A549 (cell line): ENCODE results near the gene PDGFB. TPM values are rescaled to one million over a fixed set of nuclear protein-coding genes. Genes with fewer than 3 reads are reported as not detected.

ENCODE experiments used
- ATAC-seq, 2 experiments: fragments of 200-7000 bp in 1 of 2; fragments of >200 bp in 1 of 2; cut with Nextera tagmentation in 1 of 2; cut with Tn5 transposase in 1 of 2; 3 replicates each; pipeline versions ENCODE4 v1.8.0 to v1.9.1; 2018 to 2020; ENCODE audit warnings: mild to moderate bottlenecking in 1 of 2, moderate library complexity in 1 of 2
- CTCF ChIA-PET: fragments of 300-600 bp; sonication (Branson Sonifier 250); formaldehyde crosslinking; extraction: SDS; loops from one replicate; lab custom pipeline; 2021; ENCODE audit warnings: antibody characterized with exemption, inconsistent platforms; lab: Yijun Ruan, JAX
- POLR2A ChIA-PET: fragments of 350-600 bp; formaldehyde crosslinking; extraction: SDS; loops from one replicate; lab custom pipeline; 2021; ENCODE audit warnings: antibody characterized with exemption, inconsistent platforms; lab: Yijun Ruan, JAX
- DNase-seq, 2 experiments: peaks; one replicate each; pipeline versions ENCODE4 v3.0.0 to v3.0.0-alpha.2; 2011 to 2016; ENCODE audit warnings: low read depth in 1 of 2, low spot score in 1 of 2
- FAIRE-seq: peaks from 2 replicates; lab custom pipeline; 2011; peaks lifted over from hg19 to GRCh38; lab: Jason Lieb, UNC
- H3K27ac ChIP-seq, 2 experiments: fragments of >200 bp; sonication (Bioruptor Twin); formaldehyde crosslinking; 3 replicates each; pipeline ENCODE4 v1.5.1; 2016 to 2017
- H3K4me1 ChIP-seq: fragments of >200 bp; sonication (Bioruptor Twin); formaldehyde crosslinking; 3 replicates; pipeline ENCODE4 v1.6.1; 2016
- H3K4me2 ChIP-seq: fragments of >200 bp; sonication (Bioruptor Twin); formaldehyde crosslinking; 3 replicates; pipeline ENCODE4 v1.6.1; 2016
- H3K4me3 ChIP-seq: fragments of >200 bp; sonication (Bioruptor Twin); formaldehyde crosslinking; 3 replicates; pipeline ENCODE4 v1.5.1; 2016
- H3K9me3 ChIP-seq: fragments of >200 bp; sonication (Bioruptor Twin); formaldehyde crosslinking; 3 replicates; pipeline ENCODE4 v1.6.1; 2016
- BHLHE40 ChIP-seq: IDR thresholded peaks from 2 replicates; pipeline ENCODE4 v1.6.1; 2012; ENCODE audit warnings: low read depth, low read length, inconsistent platforms
- CBX2 ChIP-seq: fragments of 200-600 bp; sonication (generic); IDR thresholded peaks from 2 replicates; pipeline ENCODE4 v1.6.1; 2016; ENCODE audit warnings: low read depth, mild to moderate bottlenecking, borderline replicate concordance
- CEBPB ChIP-seq, 2 experiments: fragments of >200 bp in 1 of 2; sonication (Bioruptor Twin) in 1 of 2; formaldehyde crosslinking in 1 of 2; IDR thresholded peaks; 2 replicates each; pipeline ENCODE4 v1.6.1; 2012 to 2016
- CHD2 ChIP-seq: fragments of 150-350 bp; IDR thresholded peaks from 2 replicates; pipeline ENCODE4 v1.6.1; 2014; ENCODE audit warnings: low read length; ENCODE audit not compliant: partially characterized antibody
- EHF ChIP-seq: fragments of 250-450 bp; sonication (Bioruptor Pico); IDR thresholded peaks from 2 replicates; pipeline ENCODE4 v1.5.0; 2020; ENCODE audit warnings: mild to moderate bottlenecking
- EHMT2 ChIP-seq: fragments of 200-600 bp; sonication (generic); IDR thresholded peaks from 2 replicates; pipeline ENCODE4 v1.6.1; 2016; ENCODE audit warnings: antibody characterized with exemption, low read depth, mild to moderate bottlenecking, moderate library complexity
- ESRRA ChIP-seq: fragments of 150-350 bp; IDR thresholded peaks from 2 replicates; pipeline ENCODE4 v1.6.1; 2014; ENCODE audit warnings: mild to moderate bottlenecking, low read length, borderline replicate concordance
- FOSB ChIP-seq: fragments of 250-450 bp; sonication (Bioruptor Pico); IDR thresholded peaks from 2 replicates; pipeline ENCODE4 v1.5.0; 2020; ENCODE audit warnings: mild to moderate bottlenecking, moderate library complexity
- FOSL2 ChIP-seq, 2 experiments: fragments of 450-650 bp in 1 of 2; fragments of >200 bp in 1 of 2; sonication (Bioruptor Twin) in 1 of 2; formaldehyde crosslinking; IDR thresholded peaks; 2 replicates each; pipeline versions ENCODE4 v1.5.0 to v1.6.1; 2016 to 2020; ENCODE audit warnings: mild to moderate bottlenecking in 1 of 2, moderate library complexity in 1 of 2
- HEYL ChIP-seq: fragments of 250-450 bp; sonication (Bioruptor Pico); IDR thresholded peaks from 2 replicates; pipeline ENCODE4 v1.8.0; 2021; ENCODE audit warnings: mild to moderate bottlenecking, moderate library complexity
- HOXB13 ChIP-seq: fragments of 250-450 bp; sonication (Bioruptor Pico); IDR thresholded peaks from 2 replicates; pipeline ENCODE4 v1.5.0; 2020; ENCODE audit warnings: low read depth, mild to moderate bottlenecking, moderate library complexity
- KDM5A ChIP-seq: fragments of 200-600 bp; sonication (generic); IDR thresholded peaks from 2 replicates; pipeline ENCODE4 v1.6.1; 2016; ENCODE audit warnings: antibody characterized with exemption, mild to moderate bottlenecking
- MYC ChIP-seq: IDR thresholded peaks from 2 replicates; pipeline ENCODE4 v1.6.1; 2012; ENCODE audit warnings: mild to moderate bottlenecking, inconsistent platforms, low read length, improper control_type of control experiment, borderline replicate concordance
- NPAS2 ChIP-seq: fragments of 250-450 bp; sonication (Bioruptor Pico); IDR thresholded peaks from 2 replicates; pipeline ENCODE4 v1.8.0; 2022; ENCODE audit warnings: mild to moderate bottlenecking, moderate library complexity, borderline replicate concordance
- NR3C1 ChIP-seq: fragments of >200 bp; sonication (Bioruptor Twin); formaldehyde crosslinking; IDR thresholded peaks from 3 replicates; pipeline ENCODE4 v1.6.1; 2017
- RAD21 ChIP-seq, 2 experiments: fragments of >200 bp in 1 of 2; sonication (Bioruptor Twin) in 1 of 2; formaldehyde crosslinking in 1 of 2; IDR thresholded peaks in 1 of 2; conservative IDR thresholded peaks in 1 of 2; 2 replicates in 1 of 2; 3 replicates in 1 of 2; pipeline ENCODE4 v1.6.1; 2012 to 2018; ENCODE audit warnings: inconsistent platforms in 1 of 2
- SREBF2 ChIP-seq: fragments of 450-650 bp; IDR thresholded peaks from 2 replicates; pipeline ENCODE4 v1.6.1; 2014; ENCODE audit warnings: mild to moderate bottlenecking, moderate library complexity
- ZSCAN20 ChIP-seq: fragments of 250-450 bp; sonication (Bioruptor Pico); IDR thresholded peaks from 2 replicates; pipeline ENCODE4 v1.8.0; 2022; ENCODE audit warnings: mild to moderate bottlenecking, moderate library complexity
- WGBS: methylation state at CpG from one replicate; pipeline ENCODE4 v1.1.6; 2017; ENCODE audit errors: missing lambda C conversion rate; 5-methylcytosine and 5-hydroxymethylcytosine counted together
- polyA plus RNA-seq, 4 experiments: library from polyadenylated mRNA; depleted of rRNA in 3 of 4; stranded (reverse); fragments of >200 nt; fragmentation: RNase III in 1 of 4; extraction: RNeasy Plus Mini Kit Qiagen cat#74134 plus additional on column Dnase treatment in 1 of 4; gene quantifications; 2 replicates in 3 of 4; 3 replicates in 1 of 4; pipeline ENCODE4 v1.2.3, GENCODE V29; 2011 to 2017
- TF ChIP-seq, protein P1 (sequence below): fragments of >200 bp; sonication (Bioruptor Twin); formaldehyde crosslinking; IDR thresholded peaks from 3 replicates; pipeline ENCODE4 v1.5.1; 2016
- TF ChIP-seq, protein P2 (sequence below): fragments of 250-450 bp; sonication (Bioruptor Pico); IDR thresholded peaks from 2 replicates; pipeline ENCODE4 v1.5.0; 2020; ENCODE audit warnings: low read depth, mild to moderate bottlenecking, moderate library complexity
- TF ChIP-seq, protein P3 (sequence below): IDR thresholded peaks from 2 replicates; pipeline ENCODE4 v1.6.1; 2012; ENCODE audit warnings: low read depth, borderline replicate concordance
- TF ChIP-seq, protein P4 (sequence below): IDR thresholded peaks from 2 replicates; pipeline ENCODE4 v1.6.1; 2012
- TF ChIP-seq, protein P5 (sequence below): IDR thresholded peaks from 2 replicates; pipeline ENCODE4 v1.6.1; 2012
- TF ChIP-seq, protein P6 (sequence below): fragments of 150-350 bp; IDR thresholded peaks from 2 replicates; pipeline ENCODE4 v1.6.1; 2014; ENCODE audit warnings: low read depth, mild to moderate bottlenecking, low read length

PDGFB gene
- polyA plus RNA-seq, 2 of the 4 experiments (the other 2 are of a cell fraction) = 2.1 to 4.5 TPM

DNA sequence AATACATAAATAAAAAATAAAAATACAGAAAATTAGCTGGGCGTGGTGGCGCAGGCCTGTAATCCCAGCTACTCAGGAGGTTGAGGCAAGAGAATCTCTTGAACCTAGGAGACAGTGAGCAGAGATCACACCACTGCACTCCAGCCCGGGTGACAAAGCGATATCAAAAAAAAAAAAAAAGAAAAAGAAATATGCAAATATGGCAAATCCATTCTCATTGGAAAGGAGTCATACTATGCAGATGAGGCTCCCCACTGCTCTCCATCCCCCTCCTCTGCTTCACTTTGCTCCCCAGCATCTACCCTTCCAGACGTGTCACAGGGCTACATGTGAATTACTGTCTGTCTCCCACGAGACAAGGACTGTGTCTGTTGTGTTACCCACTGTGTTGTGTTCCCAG, 36.3 kb upstream of the PDGFB start (continued):
- TF ChIP-seq, protein P1, sequence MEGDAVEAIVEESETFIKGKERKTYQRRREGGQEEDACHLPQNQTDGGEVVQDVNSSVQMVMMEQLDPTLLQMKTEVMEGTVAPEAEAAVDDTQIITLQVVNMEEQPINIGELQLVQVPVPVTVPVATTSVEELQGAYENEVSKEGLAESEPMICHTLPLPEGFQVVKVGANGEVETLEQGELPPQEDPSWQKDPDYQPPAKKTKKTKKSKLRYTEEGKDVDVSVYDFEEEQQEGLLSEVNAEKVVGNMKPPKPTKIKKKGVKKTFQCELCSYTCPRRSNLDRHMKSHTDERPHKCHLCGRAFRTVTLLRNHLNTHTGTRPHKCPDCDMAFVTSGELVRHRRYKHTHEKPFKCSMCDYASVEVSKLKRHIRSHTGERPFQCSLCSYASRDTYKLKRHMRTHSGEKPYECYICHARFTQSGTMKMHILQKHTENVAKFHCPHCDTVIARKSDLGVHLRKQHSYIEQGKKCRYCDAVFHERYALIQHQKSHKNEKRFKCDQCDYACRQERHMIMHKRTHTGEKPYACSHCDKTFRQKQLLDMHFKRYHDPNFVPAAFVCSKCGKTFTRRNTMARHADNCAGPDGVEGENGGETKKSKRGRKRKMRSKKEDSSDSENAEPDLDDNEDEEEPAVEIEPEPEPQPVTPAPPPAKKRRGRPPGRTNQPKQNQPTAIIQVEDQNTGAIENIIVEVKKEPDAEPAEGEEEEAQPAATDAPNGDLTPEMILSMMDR = no peak
- no peak for TF ChIP-seq EHMT2
- TF ChIP-seq, protein P2, sequence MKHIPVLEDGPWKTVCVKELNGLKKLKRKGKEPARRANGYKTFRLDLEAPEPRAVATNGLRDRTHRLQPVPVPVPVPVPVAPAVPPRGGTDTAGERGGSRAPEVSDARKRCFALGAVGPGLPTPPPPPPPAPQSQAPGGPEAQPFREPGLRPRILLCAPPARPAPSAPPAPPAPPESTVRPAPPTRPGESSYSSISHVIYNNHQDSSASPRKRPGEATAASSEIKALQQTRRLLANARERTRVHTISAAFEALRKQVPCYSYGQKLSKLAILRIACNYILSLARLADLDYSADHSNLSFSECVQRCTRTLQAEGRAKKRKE = no peak
- no peak for TF ChIP-seq EHF (CRISPR knock-in tag)
- no peak for TF ChIP-seq HOXB13 (CRISPR knock-in tag)
- TF ChIP-seq, protein P3, sequence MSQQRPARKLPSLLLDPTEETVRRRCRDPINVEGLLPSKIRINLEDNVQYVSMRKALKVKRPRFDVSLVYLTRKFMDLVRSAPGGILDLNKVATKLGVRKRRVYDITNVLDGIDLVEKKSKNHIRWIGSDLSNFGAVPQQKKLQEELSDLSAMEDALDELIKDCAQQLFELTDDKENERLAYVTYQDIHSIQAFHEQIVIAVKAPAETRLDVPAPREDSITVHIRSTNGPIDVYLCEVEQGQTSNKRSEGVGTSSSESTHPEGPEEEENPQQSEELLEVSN = no peak

DNA sequence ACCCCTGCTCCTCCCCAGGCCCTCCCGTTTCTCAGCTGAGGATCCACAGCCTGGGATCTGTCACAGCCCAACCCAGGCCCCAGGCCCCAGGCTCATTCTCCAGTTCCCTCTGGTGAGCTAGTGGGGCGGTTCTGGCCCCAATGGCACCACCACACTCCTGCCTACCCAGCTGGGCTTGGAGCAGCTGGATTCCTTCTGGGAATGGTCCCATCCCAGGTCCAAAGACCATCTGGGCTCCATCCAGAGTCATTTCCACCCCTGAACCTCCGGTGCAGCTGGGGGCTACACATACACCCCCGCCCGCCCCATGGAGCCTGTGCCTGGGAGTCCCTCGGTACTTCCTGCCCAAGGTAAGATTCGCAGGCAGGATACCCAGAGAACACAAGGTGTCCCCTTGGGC, 35.5 kb upstream of the PDGFB start:
- POLR2A ChIA-PET = interaction anchor here (0.8 kb wide), 1 partner anchor 27 kb away, joined by 4 read pairs; no protein-coding TSS in a partner anchor

DNA sequence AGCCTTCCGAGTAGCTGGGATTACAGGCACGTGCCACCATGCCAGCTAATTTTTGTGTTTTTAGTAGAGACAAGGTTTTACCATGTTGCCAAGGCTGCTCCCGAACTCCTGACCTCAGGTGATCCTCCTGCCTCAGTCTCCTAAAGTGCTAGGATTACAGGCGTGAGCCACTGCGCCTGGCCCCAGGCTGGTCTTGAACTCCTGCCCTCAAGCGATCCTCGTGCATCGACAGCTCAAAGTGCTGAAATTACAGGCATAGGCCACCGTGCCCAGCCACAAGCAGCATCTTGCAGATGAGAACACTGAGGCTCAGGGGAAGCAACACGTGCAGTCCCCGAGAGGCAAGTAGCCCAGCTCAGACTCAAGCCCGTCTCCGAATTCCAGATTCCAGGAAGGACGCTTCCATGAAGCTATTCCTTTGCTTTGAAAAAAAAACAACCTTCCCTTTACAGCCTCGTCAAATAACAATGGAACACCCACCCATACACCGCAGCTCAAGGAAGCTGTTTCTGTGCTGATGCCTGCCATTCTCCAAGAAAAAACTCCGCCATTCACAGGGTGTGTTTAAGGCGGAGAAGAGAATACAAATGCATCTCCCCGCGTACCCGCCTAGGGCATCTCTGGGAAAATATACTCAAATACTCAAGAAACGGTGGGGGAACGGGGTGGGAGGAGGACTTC, 34.5 kb upstream of the PDGFB start:
- no peaks in the 10 kb centered on the region for H3K9me3 ChIP-seq
- ATAC-seq (no peak), DNase-seq (no peak), FAIRE-seq (no peak)
- POLR2A ChIA-PET = interaction anchor here (0.5 to 1.0 kb wide), 3 partner anchors 26 to 141 kb away, joined by 3 to 4 read pairs (median 4); partner anchors contain the start of gene RPL3
- WGBS = 87% methylated on average over 19 of the region's 23 CpGs
- H3K4me1 ChIP-seq = no peaks in the 10 kb centered on the region
- H3K4me3 ChIP-seq = no peak overlapping the region
- CTCF ChIA-PET = interaction anchor here (1.2 to 1.8 kb wide), 3 partner anchors 12 to 109 kb away, joined by 4 to 7 read pairs (median 4); no protein-coding TSS in a partner anchor
- no peak overlapping the region for H3K4me2 ChIP-seq
- H3K27ac ChIP-seq = no peak overlapping the region
- TF ChIP-seq ZSCAN20 (CRISPR knock-in tag) = no peak
- TF ChIP-seq, protein P3 = no peak
- TF ChIP-seq CHD2 = no peak
- TF ChIP-seq HOXB13 (CRISPR knock-in tag) = no peak
- TF ChIP-seq, protein P4, sequence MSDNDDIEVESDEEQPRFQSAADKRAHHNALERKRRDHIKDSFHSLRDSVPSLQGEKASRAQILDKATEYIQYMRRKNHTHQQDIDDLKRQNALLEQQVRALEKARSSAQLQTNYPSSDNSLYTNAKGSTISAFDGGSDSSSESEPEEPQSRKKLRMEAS = no peak
- no peak for TF ChIP-seq FOSL2 (IDR thresholded peaks at IDR 0.05)
- TF ChIP-seq FOSL2 (CRISPR knock-in tag; IDR thresholded peaks at IDR 0.05) = no peak
- TF ChIP-seq, protein P5, sequence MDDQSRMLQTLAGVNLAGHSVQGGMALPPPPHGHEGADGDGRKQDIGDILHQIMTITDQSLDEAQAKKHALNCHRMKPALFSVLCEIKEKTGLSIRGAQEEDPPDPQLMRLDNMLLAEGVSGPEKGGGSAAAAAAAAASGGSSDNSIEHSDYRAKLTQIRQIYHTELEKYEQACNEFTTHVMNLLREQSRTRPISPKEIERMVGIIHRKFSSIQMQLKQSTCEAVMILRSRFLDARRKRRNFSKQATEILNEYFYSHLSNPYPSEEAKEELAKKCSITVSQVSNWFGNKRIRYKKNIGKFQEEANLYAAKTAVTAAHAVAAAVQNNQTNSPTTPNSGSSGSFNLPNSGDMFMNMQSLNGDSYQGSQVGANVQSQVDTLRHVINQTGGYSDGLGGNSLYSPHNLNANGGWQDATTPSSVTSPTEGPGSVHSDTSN = no peak
- TF ChIP-seq, protein P6, sequence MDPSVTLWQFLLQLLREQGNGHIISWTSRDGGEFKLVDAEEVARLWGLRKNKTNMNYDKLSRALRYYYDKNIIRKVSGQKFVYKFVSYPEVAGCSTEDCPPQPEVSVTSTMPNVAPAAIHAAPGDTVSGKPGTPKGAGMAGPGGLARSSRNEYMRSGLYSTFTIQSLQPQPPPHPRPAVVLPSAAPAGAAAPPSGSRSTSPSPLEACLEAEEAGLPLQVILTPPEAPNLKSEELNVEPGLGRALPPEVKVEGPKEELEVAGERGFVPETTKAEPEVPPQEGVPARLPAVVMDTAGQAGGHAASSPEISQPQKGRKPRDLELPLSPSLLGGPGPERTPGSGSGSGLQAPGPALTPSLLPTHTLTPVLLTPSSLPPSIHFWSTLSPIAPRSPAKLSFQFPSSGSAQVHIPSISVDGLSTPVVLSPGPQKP = no peak
- no peak for TF ChIP-seq CEBPB (IDR thresholded peaks at IDR 0.05)
- TF ChIP-seq NPAS2 = no peak
- no peak for TF ChIP-seq HEYL (CRISPR knock-in tag)

More for the DNA sequence above, 35.5 kb upstream of the PDGFB start:
- DNase-seq = no peak
- H3K4me2 ChIP-seq = no peak overlapping the region
- no peak for FAIRE-seq
- no peak for ATAC-seq
- H3K4me1 ChIP-seq = no peaks in the 10 kb centered on the region
- CTCF ChIA-PET = interaction anchor here (0.6 to 1.8 kb wide), 3 partner anchors 11 to 162 kb away, joined by 3 to 7 read pairs (median 4); no protein-coding TSS in a partner anchor
- WGBS = 85% methylated on average over 2 of the region's 7 CpGs
- H3K4me3 ChIP-seq = no peak overlapping the region
- H3K9me3 ChIP-seq = 0 out of 3 replicates have a peak, but pooled peaks cover 8% of the 10 kb centered on the region
- TF ChIP-seq, protein P1 = no peak
- TF ChIP-seq RAD21 (conservative IDR thresholded peaks at IDR 0.05 in 1 of 2, IDR thresholded peaks at IDR 0.05 in 1 of 2) (no peak), CBX2 (no peak), EHMT2 (no peak), BHLHE40 (no peak), HOXB13 (CRISPR knock-in tag) (no peak), FOSL2 (IDR thresholded peaks at IDR 0.05) (no peak), FOSL2 (CRISPR knock-in tag; IDR thresholded peaks at IDR 0.05) (no peak), KDM5A (no peak), SREBF2 (no peak), FOSB (CRISPR knock-in tag) (no peak), NR3C1 (no peak), CHD2 (no peak), MYC (no peak), ESRRA (no peak)
- TF ChIP-seq, protein P4 = no peak
- no peak overlapping the region for H3K27ac ChIP-seq
